Stimulated activated CD4-positive, alpha-beta T cell treated with anti-CD3 and anti-CD28 coated beads, Interleukin-15, amount 100 ng/mL, for 48 hours (primary cell): Measurements from ENCODE around the gene EBF3.

Source experiments
- DNase-seq, 2 donors: peaks; one replicate each; pipeline ENCODE4 v3.0.0-alpha.2; 2020; ENCODE audit warnings: low read depth in 2 of 2

The EBF3 gene

DNA sequence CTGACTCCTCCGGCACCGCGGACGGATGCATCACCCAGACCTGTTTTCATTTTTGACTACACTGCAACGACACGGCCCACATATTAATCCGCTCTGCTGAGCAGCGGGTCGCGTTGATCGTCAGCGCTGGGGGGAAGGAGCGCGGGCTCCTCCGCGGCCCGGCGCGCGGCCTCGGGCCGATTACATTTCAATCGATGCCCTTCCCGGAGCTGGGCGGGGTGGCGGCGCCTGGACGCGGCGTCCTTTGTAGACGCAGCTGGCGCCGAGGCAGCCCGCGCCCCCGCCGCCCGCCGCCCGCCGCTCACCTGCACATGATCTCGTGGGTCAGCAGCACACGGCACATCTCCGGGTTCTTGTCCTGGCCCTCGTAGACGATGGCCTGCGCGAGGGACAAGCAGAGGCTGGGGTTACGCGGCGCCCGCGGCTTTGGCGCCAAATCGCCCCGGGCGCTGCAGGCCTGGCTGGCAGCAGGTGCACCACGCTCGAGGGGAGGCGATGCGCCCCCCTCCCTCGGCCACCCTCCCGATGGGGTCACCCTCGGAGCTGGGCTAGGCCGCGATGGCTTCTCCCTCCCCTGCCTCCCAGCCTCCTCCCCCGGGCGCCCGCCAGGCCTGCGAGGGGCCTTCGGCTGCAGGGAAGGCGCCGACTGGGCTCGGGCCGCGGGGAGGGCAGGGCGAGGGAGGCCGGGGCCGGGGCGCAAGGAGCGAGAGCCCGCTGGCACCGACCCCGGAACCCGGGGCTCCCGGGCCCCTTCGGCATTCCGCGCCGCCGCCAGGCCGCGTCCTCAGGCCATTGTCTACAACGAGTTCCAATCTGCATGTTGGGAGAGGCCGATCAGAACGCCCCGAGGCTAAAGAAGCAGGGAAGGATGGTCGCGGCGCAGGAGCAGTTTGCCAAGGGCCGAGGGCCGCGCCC, 5.2 kb downstream of the EBF3 start:
- DNase-seq: no peak

DNA sequence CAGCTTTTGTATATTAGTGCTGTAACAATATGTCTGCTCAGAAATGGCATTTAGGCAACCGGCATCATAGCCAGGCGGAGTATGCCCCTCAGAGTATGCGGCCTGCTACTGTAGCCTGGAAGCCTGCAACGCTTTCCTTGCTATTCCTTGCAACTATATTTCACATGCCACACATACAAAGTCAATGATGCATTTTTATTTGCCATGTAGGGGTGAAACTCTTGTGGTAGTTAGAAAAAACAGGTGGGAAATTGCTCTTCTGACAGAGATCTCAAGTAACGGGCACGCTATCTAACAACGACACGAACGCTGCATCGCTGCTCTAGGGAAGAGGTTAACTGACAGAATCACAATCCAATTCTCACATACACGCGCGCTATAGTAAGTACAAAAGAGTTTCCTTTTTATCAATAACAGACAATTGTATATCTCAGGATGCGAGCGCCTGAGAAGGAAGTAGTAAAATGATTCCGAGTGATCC, 5.9 kb downstream of the EBF3 start:
- DNase-seq: no peak

DNA sequence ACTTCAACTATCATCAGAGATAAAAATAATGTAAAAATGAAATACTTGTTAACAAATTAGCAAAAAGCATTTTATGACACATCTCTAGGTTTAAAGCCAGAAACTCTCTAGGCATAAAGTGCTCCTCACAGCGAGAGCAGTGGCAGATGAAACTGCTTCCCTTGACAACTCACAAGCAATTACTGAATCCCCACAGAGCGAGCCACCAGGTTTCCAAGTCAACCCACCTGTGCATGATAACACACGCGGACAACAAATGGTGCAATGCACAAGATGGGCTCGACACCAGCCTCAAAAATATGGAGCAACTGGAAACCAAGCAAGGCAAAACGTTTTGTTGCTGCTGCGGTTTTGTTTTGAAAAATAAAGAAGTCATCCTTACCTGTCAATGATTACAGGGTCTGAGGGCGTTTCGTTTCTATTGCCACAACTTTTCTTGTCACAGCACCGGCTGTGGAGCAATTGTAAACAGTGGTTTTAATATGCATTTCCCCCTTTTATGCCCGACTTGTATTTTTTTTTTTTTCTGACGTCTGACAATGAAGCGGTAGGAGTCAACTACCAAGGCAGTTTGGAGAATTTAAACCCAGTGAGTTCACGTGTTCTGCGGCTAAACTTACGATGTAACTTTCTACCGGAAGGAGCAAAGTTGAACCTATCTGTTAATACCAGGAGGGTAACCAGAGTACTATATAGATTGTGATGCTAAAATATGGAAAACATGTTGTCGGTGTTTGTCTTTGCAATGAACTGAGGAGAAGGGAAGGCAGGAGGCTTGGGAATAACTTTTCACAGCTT, 7.0 kb downstream of the EBF3 start:
- DNase-seq: no peak

DNA sequence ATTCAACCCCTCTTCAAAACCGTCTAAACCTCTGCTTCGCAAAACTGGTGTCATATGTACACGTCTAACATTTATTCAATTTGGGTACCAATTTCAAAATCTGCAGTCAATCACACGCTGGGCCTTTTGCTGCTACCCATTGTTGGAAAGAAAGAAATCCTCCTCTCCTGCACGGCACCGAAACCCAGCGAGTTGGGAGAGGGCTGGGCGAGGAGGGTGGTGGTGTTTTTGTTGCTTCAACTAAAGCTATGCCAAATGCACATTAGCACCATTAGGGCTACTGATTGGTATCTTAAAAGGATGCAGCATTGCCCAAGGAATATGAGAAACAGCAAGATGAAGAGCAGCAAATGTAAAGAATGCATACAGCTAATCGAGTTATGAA, 7.8 kb downstream of the EBF3 start:
- DNase-seq: no peak

DNA sequence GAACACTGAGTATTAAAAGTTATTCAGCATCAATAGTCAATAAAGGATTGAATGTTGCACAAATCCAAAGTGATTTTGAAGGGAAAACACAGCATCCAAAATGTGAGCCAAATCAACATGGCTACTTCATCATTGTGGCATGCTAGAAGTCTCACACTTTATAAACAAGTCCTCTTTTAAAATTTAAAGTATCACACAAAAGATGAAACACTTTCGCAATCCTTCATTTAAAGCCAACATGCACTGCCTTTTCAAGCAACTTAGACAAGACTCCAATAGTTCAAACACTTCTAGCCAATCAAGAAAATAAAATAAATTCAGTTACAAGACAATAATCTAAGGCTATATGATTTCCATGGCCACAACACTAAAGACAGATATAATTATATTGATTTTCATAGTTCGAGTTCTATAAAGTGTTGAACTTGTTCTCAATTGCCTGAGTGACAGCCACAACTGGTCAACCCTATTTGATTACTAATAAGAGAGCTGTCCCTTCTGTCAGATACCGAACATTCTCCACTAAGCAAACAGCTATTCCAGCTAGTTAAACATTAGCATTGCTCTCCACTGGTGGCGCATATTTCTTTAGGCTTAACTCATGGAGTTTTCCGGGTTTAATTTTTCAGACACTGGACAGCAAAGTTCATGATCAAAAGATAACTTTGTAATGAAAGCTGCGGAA, 8.3 kb downstream of the EBF3 start:
- no peak for DNase-seq

DNA sequence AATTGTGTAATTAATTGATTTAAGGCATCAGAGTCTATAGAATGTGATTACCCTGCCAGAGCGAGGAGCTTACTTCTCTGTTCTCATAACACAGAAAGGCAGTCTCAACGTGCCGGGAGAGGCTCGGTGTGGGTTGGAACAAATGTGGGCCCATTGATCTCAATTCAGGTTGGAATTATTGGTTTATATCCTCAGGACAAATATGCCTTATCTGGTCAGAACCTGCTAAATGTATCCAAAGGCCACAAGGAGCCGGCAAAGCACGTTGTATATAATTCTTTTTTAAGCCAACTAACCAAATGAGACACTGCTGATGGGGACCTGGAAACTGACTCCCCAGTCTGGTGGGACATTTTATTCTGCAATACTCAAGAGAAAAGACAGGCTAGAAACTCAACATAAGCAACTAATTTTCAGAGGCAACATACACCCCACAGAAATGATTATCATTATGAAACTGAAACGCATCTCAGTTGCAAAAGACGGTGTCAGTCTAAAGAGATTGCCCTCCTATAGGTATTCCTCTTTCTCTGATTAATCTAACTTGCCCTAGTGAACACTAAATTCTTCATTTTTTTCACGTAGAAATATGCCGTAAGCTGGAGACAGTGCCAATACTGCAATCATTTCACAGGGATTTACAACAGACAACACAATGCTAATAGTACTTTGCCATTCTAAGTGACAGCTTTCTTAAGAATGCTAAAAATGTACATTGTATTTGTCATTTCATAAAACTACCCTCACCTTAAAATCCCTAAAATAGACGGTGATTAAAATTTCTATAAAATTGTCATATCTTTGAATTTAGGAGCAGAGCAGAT, 9.4 kb downstream of the EBF3 start:
- no peak for DNase-seq

DNA sequence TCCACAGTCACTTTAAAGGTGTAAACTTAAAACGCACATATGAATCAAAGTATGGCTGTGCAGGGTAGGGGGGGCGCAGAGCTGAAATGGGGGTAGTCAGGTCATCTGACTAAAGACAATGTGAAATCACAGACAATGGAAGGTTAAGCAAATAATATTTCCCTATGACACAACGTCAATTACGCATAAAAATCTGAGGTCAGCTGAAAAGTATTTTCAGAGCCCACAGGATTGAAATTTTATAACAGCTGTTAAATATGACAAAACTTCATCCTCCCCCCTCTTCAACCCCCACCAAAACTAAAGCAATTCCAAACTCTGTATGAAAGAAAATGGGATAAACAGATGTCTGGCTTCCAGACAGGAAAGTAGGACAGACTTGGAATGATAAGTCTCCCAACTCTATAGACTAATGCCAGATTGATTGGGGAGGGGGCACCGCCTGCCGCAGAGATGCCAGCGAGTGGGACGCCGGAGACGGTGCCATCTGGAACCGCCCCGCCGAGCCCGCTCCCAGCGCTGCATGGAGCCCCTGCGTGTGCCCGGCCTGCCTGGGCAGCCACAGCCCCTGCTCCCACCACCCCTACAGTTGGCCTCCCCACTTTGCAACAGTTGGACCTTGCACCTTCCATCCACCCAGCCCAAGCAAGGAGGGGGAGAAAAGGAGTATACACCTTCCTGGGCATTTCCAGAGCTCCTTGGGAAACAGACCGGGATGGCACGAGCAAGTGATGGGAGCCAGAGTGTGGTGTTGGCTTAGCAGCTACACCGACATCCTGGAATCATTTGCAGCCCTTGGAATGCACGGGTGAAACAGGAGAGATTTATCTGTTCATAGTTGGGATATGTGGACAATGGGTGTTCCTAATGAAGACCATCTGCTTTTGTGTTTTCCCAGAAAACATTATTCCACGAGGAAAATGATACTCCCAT, 10.7 kb downstream of the EBF3 start:
- no peak for DNase-seq

DNA sequence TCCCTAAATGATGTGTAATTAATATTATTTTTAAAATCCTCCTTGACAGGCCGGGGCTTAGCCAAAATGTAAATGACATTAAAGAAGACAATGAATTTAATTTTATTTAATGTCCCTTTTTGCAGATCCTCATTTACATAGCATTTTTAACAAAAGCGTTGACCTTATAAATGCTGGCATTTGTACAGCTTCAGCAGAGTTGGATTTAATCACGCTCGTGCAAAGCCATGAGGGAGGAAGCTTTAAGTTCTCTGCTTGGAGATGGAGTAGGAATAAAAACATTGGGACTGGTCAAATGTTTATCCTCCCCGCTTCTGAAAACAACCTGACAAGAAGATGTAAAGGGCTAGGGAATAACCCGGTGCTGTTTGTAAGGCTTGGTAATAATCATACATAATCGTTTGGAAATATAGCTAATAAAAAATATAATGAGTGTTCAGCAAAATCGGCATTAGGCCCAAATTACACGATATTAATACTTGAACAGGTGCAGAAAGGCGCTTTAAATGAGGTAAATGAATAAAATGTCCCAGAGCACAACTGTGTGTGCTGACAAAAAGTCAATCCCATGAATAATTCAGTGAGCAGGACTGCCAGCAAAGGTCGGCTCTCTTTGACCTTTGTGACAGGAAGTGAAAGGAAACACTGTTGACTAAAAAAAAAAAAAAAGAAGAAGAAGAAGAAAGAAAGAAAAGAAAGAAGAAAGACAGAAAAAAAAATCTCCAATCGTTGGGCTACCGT, 11.5 kb downstream of the EBF3 start:
- DNase-seq: no peak

DNA sequence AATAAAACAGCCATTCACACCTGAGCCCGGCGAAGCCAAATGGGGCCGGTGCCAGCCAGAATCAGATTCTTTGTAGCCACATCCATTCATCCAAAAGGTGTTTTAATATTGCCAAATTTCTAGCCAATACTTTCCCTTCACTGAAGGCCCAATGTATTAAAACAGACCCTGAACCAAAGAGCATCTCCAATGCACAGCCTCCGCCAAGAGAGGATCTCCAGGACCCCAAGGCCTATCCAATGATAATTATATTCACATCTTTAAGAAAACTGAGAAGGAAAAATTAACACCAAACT, 12.2 kb downstream of the EBF3 start:
- no peak for DNase-seq

DNA sequence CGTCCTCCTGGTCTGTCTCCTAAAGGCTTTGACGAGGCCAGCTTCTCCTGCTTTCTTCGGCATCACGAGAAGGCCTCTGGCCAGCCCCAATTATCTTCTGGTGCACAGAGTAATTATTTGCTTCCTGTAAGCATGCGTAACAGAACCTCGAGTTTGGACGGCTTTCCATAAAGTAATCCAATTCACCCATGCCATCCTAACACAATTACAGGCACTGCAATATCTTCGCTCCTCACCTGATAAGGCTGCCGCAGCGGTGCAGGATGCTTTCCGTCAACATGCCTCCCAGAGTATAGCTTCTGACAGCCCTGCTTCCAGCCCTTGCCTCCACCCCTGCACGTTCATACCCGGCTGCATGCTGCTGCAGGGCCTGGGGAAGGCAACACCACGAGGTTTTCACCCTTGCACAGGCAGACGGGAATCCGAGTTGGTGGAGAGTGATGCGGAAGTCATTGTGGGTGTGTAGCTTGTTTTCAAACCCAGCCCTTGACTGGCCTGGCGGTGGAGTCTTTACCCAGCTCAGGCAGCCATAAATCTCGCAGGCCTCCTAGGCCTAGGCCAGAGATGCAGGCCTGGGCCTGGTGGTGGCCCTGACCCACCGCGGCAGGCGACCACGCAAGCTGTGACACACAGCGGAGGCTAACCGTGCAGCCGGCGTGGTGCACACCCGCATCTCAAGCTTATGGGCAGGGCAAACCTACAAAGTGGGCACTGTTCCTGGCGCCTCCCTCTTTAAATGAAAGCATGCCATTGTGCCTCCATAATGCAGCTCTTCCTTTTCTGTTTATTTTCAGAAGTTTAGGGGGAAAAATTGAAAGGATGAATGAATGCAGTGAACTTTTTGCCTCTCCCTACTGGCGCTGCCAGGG, 12.7 kb downstream of the EBF3 start:
- DNase-seq: no peak

DNA sequence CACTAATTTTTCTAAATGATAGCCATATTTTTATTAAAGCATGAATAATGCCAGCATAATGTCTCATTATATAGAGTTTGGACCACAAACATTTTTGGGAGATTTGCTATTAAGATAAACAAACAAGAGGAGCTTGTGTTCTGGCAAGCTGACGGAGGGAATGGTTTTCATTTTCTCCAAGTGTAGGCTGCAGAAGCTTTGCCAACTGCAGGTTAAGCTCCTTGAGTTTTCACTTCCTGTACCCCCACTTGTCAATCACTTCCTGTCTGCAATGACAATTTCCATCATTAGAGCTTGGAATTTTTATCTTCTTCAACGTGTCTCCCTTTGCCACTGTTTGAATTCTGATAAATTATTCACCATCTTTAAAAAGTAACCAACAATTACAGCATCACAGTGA, 13.4 kb downstream of the EBF3 start:
- no peak for DNase-seq

DNA sequence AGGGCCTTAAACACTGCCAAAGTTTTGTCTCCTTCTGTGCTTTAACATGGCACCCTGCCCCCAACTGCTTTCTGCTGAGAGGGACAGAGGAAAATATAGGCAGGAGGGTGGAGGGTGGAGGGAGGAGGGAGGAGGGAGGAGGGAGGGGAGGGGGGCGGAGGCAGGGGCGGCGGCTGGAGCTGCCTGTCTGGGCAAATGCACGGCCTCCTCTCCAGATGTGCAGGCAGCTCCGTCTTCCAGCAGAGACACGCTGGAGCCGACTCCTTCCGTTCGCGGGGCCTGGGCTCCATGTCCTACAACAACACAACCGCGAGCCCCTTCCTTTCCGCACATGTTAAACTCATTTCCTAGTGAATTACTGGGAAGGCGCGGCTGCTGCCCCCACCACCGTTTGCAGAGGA, 14.2 kb downstream of the EBF3 start:
- DNase-seq: no peak

DNA sequence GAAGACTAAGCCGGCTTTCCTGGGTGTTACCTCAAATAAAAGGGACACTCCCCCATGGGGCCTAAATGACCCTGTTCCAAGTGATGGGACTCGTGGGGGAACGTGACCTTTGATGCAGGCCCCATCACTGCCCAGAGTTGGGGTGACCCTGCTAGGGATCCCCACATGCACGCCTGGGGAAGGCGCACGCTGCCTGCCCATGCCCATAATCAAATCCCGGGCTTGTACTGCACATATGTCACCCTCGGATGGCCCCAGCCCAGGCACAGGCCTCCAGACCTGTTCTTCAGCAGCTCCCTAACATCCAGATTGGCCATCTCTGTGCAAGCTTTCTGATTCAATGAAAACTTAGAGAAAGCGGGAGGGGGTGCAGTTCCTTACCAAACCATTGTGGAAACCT, 14.7 kb downstream of the EBF3 start:
- DNase-seq: no peak

DNA sequence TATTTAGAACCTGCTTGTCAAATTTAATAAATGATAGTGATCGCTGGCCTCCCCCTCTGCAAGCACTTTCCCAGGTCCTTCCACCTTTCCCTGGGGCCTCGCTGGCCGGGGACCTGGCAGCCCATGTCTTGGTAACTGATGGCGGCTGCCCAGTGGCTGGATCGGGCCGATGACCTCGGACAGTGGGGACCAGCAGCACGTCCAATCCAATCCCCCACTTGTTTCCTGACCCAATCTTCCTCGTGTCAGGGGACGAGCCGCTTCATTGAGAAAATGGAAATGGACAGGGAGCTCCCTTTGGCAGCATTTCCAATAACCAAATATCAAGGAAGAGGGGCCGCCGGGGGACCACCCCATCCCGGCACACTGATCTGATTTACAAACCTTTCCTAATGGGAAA, 17.2 kb downstream of the EBF3 start:
- no peak for DNase-seq

DNA sequence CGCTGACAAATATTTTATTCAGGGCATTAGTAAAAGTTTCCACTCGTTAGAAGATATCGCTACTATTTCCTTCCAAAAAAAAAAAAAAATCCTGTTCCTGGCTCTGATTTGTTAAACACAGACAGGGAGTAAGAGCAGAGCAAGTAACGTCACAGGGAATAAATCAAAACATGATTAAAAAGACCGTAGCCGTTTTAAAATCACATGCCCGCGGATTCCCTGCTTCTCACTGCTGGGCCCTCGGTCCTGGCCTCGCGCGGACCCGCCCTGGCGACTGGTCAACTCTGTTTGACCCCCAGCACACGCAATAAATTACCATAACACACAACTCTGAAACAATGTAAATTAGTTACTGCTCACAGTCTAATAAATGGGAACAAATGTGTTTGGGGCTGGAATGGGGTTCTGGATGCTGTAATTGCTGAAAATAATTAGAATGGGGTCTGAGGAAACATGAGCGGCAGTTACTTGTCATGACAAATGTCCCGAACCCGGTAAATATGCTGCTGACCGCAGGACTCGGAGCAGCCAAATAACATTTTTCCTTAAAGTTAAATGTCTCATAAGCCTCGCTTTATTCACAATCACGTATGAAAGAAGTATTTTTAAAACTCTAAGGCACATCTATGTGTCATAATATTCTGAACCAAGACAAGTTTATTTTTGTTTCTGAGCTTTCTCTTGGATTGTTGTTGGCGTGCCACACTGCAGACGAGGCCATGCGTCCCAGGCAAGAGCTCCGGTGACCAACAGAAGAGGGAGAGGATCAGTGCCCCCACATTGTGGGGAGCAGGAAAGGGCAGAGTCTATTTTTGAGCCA, 17.9 kb downstream of the EBF3 start:
- DNase-seq: no peak

DNA sequence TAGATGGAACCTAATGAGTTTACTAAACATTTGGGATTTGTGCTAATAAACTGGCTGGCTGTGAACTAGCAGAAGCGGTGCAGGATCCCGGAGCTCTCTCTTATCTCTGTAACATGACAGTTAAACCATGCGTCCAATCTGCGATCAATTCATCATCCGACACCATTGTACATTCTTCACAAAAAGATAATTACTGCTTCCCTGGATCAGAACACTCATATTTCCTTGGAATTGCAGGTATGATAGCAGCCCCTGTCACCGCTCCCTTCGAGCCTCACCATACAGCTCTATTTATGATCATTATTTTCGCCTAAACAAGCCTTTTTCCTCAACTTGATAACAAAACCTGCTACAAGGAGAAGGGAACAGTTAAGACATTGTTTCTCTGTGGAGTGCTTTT, 18.5 kb downstream of the EBF3 start:
- DNase-seq: no peak

DNA sequence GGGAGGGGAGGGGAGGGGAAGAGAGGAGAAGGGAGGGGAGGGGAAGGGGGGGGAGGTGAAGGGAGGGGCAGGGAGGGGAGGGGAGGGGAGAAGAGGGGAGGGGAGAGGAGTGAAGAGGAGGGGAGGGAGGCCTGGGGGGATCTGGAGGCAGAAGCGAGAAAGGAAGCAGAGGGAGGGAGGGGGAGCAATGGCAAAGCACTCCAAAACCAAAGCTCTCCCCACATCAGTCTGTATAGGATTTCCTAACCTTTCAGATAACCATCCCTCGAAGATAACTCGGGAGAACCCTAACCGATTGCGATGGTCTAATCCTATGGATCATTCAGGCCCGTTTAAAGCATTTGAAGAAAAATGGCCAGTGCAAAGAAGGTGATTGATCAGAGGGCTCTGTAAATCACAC, 19.0 kb downstream of the EBF3 start:
- DNase-seq: no peak

DNA sequence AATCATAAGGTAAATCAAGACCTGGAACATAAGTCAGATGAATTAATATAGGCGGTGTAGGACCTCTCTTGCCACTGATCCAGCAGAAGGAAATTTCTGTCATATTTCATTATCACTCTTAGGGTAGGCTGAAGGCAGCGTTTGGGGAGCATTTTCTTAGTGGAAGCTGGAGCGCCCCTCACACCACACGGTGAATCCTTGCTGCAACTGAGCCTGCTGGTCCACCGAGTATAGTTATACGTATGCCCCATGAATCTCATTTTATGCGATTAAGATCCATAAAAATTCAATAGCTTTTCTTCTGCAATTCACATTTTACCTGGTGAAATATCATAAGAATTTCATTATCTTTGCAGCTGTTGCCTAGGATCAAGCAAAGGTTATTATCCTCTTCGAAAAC, 19.6 kb downstream of the EBF3 start:
- DNase-seq: no peak
